ENCODE measurements around the gene CRIM1. TPM values are rescaled to one million over a fixed set of nuclear protein-coding genes. Genes with fewer than 3 reads are reported as not detected.

CRIM1 gene
- total RNA-seq, 1 donor from 2014 or later: 0.58 TPM

DNA sequence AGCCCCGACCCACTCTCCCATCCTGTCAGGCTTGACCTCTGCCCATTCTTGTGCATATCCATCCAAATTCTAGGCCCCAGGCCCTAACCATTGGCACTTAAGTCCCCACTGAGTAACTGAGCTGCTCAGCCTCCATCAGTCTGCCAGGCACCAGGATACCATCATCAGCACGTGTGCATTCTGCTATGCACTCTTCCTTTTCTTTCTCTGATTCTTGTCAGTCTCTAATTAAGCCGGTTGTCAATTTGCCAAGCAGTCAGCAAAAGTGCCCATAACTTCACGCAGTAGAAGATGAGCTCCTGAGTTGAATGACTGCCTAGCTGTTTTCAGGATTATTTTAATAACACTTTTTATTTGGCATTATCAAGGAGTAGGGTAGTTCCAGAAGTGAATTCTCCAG, 135.2 kb downstream of the CRIM1 start:
- no peaks in the 10 kb centered on the region for H3K36me3 Mint-ChIP-seq (ENCODE audit: low read depth)
- POLR2A ChIA-PET: no interaction called here
- no peak overlapping the region for H3K4me3 Mint-ChIP-seq

GRCh38 chr2:36492216-36492945, 136.8 kb downstream of the CRIM1 start:
- no peak for DNase-seq
- ChIA-PET CTCF (no interaction called here), POLR2A (no interaction called here)
- ATAC-seq (ENCODE audit: low read depth): no peak
- no peak overlapping the region for H3K4me3 Mint-ChIP-seq
- no peak for TF ChIP-seq CTCF (IDR thresholded peaks at IDR 0.05)
- H3K27me3 Mint-ChIP-seq: no peaks in the 10 kb centered on the region
- no peaks in the 10 kb centered on the region for H3K36me3 Mint-ChIP-seq (ENCODE audit: low read depth)
- no peaks in the 10 kb centered on the region for H3K4me1 Mint-ChIP-seq
- intact Hi-C loops (cut with micrococcal nuclease): no loop called here
- no peaks in the 10 kb centered on the region for H3K9me3 Mint-ChIP-seq
- no peak overlapping the region for H3K27ac Mint-ChIP-seq

More for the DNA sequence above, 135.2 kb downstream of the CRIM1 start:
- ATAC-seq (ENCODE audit: low read depth): no peak
- H3K27ac Mint-ChIP-seq: no peak overlapping the region
- no peaks in the 10 kb centered on the region for H3K4me1 Mint-ChIP-seq
- CTCF ChIA-PET: no interaction called here
- no peak for DNase-seq
- H3K9me3 Mint-ChIP-seq: no peaks in the 10 kb centered on the region
- intact Hi-C loops (cut with micrococcal nuclease): no loop called here
- no peak for TF ChIP-seq CTCF (IDR thresholded peaks at IDR 0.05)
- no peaks in the 10 kb centered on the region for H3K27me3 Mint-ChIP-seq

DNA sequence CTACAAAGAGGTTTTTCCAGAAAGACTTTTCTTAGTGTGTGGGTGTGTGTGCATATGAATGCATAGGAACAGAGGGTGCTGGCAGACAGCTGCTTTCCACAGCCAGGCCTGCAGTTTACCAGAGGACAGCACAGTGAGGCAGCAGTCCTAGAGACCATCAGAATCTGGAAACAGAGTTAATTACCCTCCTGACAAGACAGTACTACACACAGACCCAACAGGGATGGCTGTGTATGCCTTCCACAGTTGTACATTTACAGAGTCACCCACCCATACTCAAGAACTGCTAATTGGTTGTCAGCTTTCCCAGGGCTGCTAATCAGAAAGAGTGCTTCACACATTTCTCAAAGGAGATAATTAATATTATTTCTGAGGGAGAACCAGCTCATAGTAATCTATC, 137.7 kb downstream of the CRIM1 start:
- ChIA-PET CTCF (no interaction called here), POLR2A (no interaction called here)
- no peaks in the 10 kb centered on the region for H3K36me3 Mint-ChIP-seq (ENCODE audit: low read depth)

GRCh38 chr2:36497570-36498163, 142.1 kb downstream of the CRIM1 start:
- TF ChIP-seq CTCF (IDR thresholded peaks at IDR 0.05): no peak
- Mint-ChIP-seq H3K27ac (no peak overlapping the region), H3K4me3 (no peak overlapping the region), H3K36me3 (ENCODE audit: low read depth) (no peaks in the 10 kb centered on the region), H3K27me3 (no peaks in the 10 kb centered on the region), H3K9me3 (no peaks in the 10 kb centered on the region), H3K4me1 (no peaks in the 10 kb centered on the region)
- intact Hi-C loops (cut with micrococcal nuclease): no loop called here
- ATAC-seq (ENCODE audit: low read depth) (no peak), DNase-seq (no peak)
- ChIA-PET CTCF (no interaction called here), POLR2A (no interaction called here)

More for the DNA sequence above, 137.7 kb downstream of the CRIM1 start:
- Mint-ChIP-seq H3K27me3 (no peaks in the 10 kb centered on the region), H3K27ac (no peak overlapping the region), H3K4me1 (no peaks in the 10 kb centered on the region), H3K4me3 (no peak overlapping the region), H3K9me3 (no peaks in the 10 kb centered on the region)
- ATAC-seq (ENCODE audit: low read depth) (no peak), DNase-seq (no peak)
- intact Hi-C loops (cut with micrococcal nuclease): no loop called here
- no peak for TF ChIP-seq CTCF (IDR thresholded peaks at IDR 0.05)

DNA sequence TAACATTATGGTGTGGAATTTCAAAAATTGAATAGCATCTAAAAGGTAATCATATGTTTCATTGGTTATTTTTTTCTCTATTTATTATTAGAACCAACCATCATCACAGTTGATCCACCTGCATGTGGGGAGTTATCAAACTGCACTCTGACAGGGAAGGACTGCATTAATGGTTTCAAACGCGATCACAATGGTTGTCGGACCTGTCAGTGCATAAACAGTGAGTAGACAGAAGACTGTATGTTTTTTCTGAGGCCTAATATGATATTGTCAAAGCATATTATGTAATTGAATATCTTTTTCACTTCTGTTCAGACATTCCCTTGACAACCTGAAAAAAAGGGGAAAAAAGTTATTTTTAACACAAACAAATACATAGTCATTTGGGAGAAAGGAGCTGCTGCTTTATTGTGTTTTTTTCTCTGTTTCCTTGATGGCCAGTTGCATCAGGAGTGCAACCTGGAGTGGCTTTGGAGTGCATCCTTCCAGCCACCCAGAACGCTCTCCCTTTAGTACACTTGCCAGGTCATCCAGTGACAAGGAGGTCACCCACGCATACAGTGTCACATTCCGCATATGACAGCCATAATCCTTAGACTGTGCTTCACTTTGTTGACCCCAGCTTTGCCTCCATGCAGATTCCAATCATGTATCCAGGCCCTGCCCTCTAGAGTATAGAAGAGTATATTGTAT, 143.7 kb downstream of the CRIM1 start:
- ChIA-PET CTCF (no interaction called here), POLR2A (no interaction called here)
- Mint-ChIP-seq H3K36me3 (ENCODE audit: low read depth) (no peaks in the 10 kb centered on the region), H3K27ac (no peak overlapping the region), H3K27me3 (no peaks in the 10 kb centered on the region), H3K9me3 (no peaks in the 10 kb centered on the region), H3K4me3 (no peak overlapping the region), H3K4me1 (no peaks in the 10 kb centered on the region)
- DNase-seq (no peak), ATAC-seq (ENCODE audit: low read depth) (no peak)
- intact Hi-C loops (cut with micrococcal nuclease): no loop called here
- TF ChIP-seq CTCF (IDR thresholded peaks at IDR 0.05): no peak
